PC-3 (cell line): ENCODE results near the gene NBAS. TPM values are rescaled to one million over a fixed set of nuclear protein-coding genes. Genes with fewer than 3 reads are reported as not detected.

ENCODE experiments used
- ATAC-seq: fragments of 200-7000 bp; cut with Tn5 transposase; 2 replicates; pipeline ENCODE4 v1.9.1; 2020; ENCODE audit warnings: mild to moderate bottlenecking, moderate library complexity
- BruUV-seq: library from RNA; stranded (reverse); fragments of 400-500 nt; replicated peaks from 2 replicates; lab custom pipeline; 2021; lab: Mats Ljungman, UMichigan
- CTCF ChIA-PET: fragments of 300-600 bp; sonication (Branson Sonifier 250); formaldehyde crosslinking; loops from one replicate; lab custom pipeline; 2022; ENCODE audit warnings: antibody characterized with exemption; lab: Charles Lee
- POLR2A ChIA-PET: fragments of 300-600 bp; sonication (Branson Sonifier 250); formaldehyde crosslinking; loops from one replicate; lab custom pipeline; 2022; ENCODE audit warnings: antibody characterized with exemption; ENCODE audit not compliant: unreplicated experiment; lab: Charles Lee
- DNase-seq: peaks from one replicate; pipeline ENCODE4 v3.0.0-alpha.2; 2015
- H2AFZ ChIP-seq: fragments of 300-600 bp; sonication (generic); 2 replicates; pipeline ENCODE4 v1.6.0; 2016; ENCODE audit warnings: antibody characterized with exemption, low read length
- H3F3A ChIP-seq: fragments of 300-600 bp; sonication (generic); one replicate; pipeline ENCODE4 v1.6.0; 2017; ENCODE audit warnings: antibody characterized with exemption, low read length, control low read depth, mild to moderate bottlenecking; ENCODE audit not compliant: unreplicated experiment
- H3K27ac ChIP-seq: fragments of 300-600 bp; sonication (generic); 2 replicates; pipeline ENCODE4 v1.5.1; 2016; ENCODE audit warnings: mild to moderate bottlenecking, low read length
- H3K27me3 ChIP-seq: fragments of 300-600 bp; sonication (generic); 2 replicates; pipeline ENCODE4 v1.6.1; 2016; ENCODE audit warnings: low read length, mixed read lengths
- H3K36me3 ChIP-seq: fragments of 300-600 bp; sonication (generic); 2 replicates; pipeline ENCODE4 v1.6.1; 2016; ENCODE audit warnings: low read depth, mixed run types, low read length, mixed read lengths
- H3K4me1 ChIP-seq: fragments of 300-600 bp; sonication (generic); 2 replicates; pipeline ENCODE4 v1.5.1; 2016; ENCODE audit warnings: low read length; ENCODE audit not compliant: insufficient read depth
- H3K4me2 ChIP-seq: fragments of 300-600 bp; sonication (generic); 2 replicates; pipeline ENCODE4 v1.6.0; 2016; ENCODE audit warnings: low read length
- H3K4me3 ChIP-seq: fragments of 300-600 bp; sonication (generic); 2 replicates; pipeline ENCODE4 v1.5.1; 2016; ENCODE audit warnings: mild to moderate bottlenecking, low read length, mixed read lengths
- H3K79me2 ChIP-seq: fragments of 300-600 bp; sonication (generic); 2 replicates; pipeline ENCODE4 v1.6.1; 2017; ENCODE audit warnings: low read length, mixed read lengths
- H3K9ac ChIP-seq: fragments of 300-600 bp; sonication (generic); 2 replicates; pipeline ENCODE4 v1.6.0; 2016; ENCODE audit warnings: mild to moderate bottlenecking, low read length
- H3K9me2 ChIP-seq: fragments of 300-600 bp; sonication (generic); replicated peaks from 2 replicates; pipeline ENCODE4 v1.6.1; 2016; ENCODE audit warnings: mixed run types, low read length, mixed read lengths
- H3K9me3 ChIP-seq: fragments of 300-600 bp; sonication (generic); 2 replicates; pipeline ENCODE4 v1.6.1; 2016; ENCODE audit warnings: low read length, mixed read lengths
- H4K20me1 ChIP-seq: fragments of 300-600 bp; sonication (generic); 2 replicates; pipeline ENCODE4 v1.6.1; 2016; ENCODE audit warnings: low read length, mixed read lengths
- EZH2 ChIP-seq: fragments of 300-600 bp; sonication (generic); IDR thresholded peaks from one replicate; pipeline ENCODE4 v1.6.1; 2017; ENCODE audit warnings: antibody characterized with exemption, mild to moderate bottlenecking, low read length; ENCODE audit not compliant: unreplicated experiment
- EZH2phosphoT487 ChIP-seq: fragments of 300-600 bp; sonication (generic); IDR thresholded peaks from 2 replicates; pipeline ENCODE4 v1.6.1; 2018; ENCODE audit warnings: mild to moderate bottlenecking, antibody characterized with exemption, low read length, borderline replicate concordance
- intact Hi-C: fragments of 100-400 bp; cut with micrococcal nuclease; formaldehyde crosslinking; loops from 2 replicates; pipeline ENCODE4 v1.9.0; 2023
- total RNA-seq: library from RNA; depleted of rRNA; stranded (reverse); fragments of >200 nt; gene quantifications from 2 replicates; pipeline ENCODE4 v1.2.3, GENCODE V29; 2014
- TF ChIP-seq, protein P1 (sequence below): fragments of 300-600 bp; sonication (generic); conservative IDR thresholded peaks from 2 replicates; pipeline ENCODE4 v1.5.1; 2017; ENCODE audit warnings: antibody characterized with exemption, low read depth, mild to moderate bottlenecking, low read length

NBAS gene
- total RNA-seq, 1 experiment from 2014 or later = 37.2 TPM

DNA sequence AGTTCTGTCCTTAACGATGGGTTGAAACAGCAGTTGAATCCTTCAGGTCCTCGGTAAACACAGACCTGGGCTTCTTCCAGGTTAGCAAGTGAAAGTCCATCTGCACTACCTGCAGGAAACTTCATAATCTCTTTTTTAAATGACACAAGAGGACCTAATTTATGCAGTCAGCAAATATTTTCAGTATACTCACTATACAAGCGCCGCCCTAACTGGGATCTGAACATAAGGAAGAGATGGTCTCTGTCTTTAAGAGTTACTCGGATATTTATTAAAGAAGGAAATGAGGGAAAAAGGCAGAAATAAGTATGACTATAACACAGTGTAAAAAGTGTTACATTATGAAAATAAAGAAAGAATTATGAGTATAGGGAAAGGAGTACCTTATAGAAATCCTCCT is 103.3 kb downstream of the NBAS start:
- Histone ChIP-seq H3K4me2 (no peak overlapping the region), H2AFZ (no peak overlapping the region), H3K9ac (no peak overlapping the region), H3F3A (no peaks in the 10 kb centered on the region), H3K4me3 (no peak overlapping the region), H4K20me1 (no peaks in the 10 kb centered on the region), H3K9me2 (no peaks in the 10 kb centered on the region), H3K9me3 (no peaks in the 10 kb centered on the region), H3K36me3 (peaks cover 2% of the 10 kb centered on the region; the same call in 1 of the 2 replicates), H3K4me1 (no peaks in the 10 kb centered on the region), H3K27me3 (no peaks in the 10 kb centered on the region), H3K79me2 (no peaks in the 10 kb centered on the region), H3K27ac (no peak overlapping the region)
- DNase-seq (no peak), ATAC-seq (no peak)
- BruUV-seq = no TSS peak
- POLR2A ChIA-PET = no interaction called here
- intact Hi-C loops = no loop called here
- CTCF ChIA-PET = no interaction called here
- TF ChIP-seq EZH2phosphoT487 (no peak), EZH2 (no peak)
- TF ChIP-seq, protein P1, sequence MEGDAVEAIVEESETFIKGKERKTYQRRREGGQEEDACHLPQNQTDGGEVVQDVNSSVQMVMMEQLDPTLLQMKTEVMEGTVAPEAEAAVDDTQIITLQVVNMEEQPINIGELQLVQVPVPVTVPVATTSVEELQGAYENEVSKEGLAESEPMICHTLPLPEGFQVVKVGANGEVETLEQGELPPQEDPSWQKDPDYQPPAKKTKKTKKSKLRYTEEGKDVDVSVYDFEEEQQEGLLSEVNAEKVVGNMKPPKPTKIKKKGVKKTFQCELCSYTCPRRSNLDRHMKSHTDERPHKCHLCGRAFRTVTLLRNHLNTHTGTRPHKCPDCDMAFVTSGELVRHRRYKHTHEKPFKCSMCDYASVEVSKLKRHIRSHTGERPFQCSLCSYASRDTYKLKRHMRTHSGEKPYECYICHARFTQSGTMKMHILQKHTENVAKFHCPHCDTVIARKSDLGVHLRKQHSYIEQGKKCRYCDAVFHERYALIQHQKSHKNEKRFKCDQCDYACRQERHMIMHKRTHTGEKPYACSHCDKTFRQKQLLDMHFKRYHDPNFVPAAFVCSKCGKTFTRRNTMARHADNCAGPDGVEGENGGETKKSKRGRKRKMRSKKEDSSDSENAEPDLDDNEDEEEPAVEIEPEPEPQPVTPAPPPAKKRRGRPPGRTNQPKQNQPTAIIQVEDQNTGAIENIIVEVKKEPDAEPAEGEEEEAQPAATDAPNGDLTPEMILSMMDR = no peak

DNA sequence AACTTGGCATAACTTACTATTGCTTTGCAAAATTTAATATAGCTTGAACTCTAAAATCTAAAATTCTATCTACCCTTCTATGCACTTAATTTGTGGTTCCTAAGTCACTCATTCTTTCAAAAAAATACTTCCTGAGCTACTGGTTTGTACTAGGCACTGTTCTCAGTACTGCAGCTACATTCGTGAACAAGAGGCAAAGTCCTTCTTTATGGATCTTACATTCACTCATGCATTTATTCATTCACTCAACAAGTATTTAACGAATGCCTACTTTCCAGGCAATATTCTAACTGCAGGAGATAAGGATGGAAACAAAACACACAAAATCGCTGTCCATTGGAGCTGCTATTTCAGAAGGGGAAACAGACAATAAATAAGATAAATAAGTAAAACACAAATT is 104.8 kb downstream of the NBAS start:
- no peaks in the 10 kb centered on the region for H3K4me1 ChIP-seq
- H3K4me2 ChIP-seq = no peak overlapping the region
- no peaks in the 10 kb centered on the region for H3K79me2 ChIP-seq
- no TSS peak for BruUV-seq
- H3K9ac ChIP-seq = no peak overlapping the region
- no peak overlapping the region for H3K4me3 ChIP-seq
- TF ChIP-seq, protein P1 = no peak
- no peak for TF ChIP-seq EZH2phosphoT487
- no peak for TF ChIP-seq EZH2
- no peaks in the 10 kb centered on the region for H3K27me3 ChIP-seq
- H2AFZ ChIP-seq = no peak overlapping the region
- H3K9me2 ChIP-seq = no peaks in the 10 kb centered on the region
- CTCF ChIA-PET = no interaction called here
- no peaks in the 10 kb centered on the region for H4K20me1 ChIP-seq
- POLR2A ChIA-PET = no interaction called here
- intact Hi-C loops = no loop called here
- no peak overlapping the region for H3K27ac ChIP-seq
- H3K36me3 ChIP-seq = peaks cover 2% of the 10 kb centered on the region; the same call in 1 of the 2 replicates
- no peaks in the 10 kb centered on the region for H3K9me3 ChIP-seq
- DNase-seq = no peak
- no peak for ATAC-seq
- no peaks in the 10 kb centered on the region for H3F3A ChIP-seq

DNA sequence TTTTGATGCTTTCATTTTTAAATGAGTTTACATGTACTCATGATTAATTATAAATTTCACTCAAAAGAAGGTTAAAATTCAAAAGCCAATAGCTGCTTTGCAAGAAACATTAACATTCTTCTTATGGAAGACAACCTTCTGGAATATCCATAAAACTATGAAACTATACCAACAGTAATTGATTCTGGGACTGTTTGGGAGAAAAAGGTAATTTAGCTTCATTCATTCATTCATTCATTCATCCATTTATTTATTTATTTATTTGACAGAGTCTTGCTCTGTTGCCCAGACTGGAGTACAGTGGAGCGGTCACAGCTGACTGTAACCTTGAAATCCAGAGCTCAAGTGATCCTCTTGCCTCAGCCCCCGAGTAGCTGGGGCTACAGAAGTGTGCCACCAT is 110.3 kb downstream of the NBAS start:
- DNase-seq = no peak
- Histone ChIP-seq H3K9me2 (no peaks in the 10 kb centered on the region), H3K4me3 (no peak overlapping the region), H3K9me3 (no peaks in the 10 kb centered on the region), H3K9ac (no peak overlapping the region), H2AFZ (no peak overlapping the region), H3K79me2 (no peaks in the 10 kb centered on the region), H3K4me2 (no peak overlapping the region), H3K27me3 (no peaks in the 10 kb centered on the region), H3K4me1 (no peaks in the 10 kb centered on the region), H3F3A (no peaks in the 10 kb centered on the region), H3K36me3 (no peaks in the 10 kb centered on the region), H4K20me1 (no peaks in the 10 kb centered on the region), H3K27ac (no peak overlapping the region)
- ATAC-seq = no peak
- ChIA-PET POLR2A (no interaction called here), CTCF (no interaction called here)
- TF ChIP-seq EZH2phosphoT487 (no peak), EZH2 (no peak)
- TF ChIP-seq, protein P1 = no peak
- BruUV-seq = no TSS peak
- intact Hi-C loops = no loop called here
